Duodenal mucosa (tissue), 2 donors: ENCODE data around the gene NR1H4.

Source experiments
- H3K27ac ChIP-seq: one replicate; pipeline ENCODE4 v1.7.0; 2013; ENCODE audit warnings: low read depth, low read length
- H3K27me3 ChIP-seq, 2 donors: one replicate each; pipeline ENCODE4 v1.7.0; 2013; ENCODE audit warnings: low read length in 2 of 2, control low read depth in 1 of 2; ENCODE audit not compliant: insufficient read depth in 2 of 2, control insufficient read depth in 1 of 2
- H3K36me3 ChIP-seq, 2 donors: one replicate each; pipeline ENCODE4 v1.7.0; 2013; ENCODE audit warnings: low read length in 2 of 2, control low read depth in 1 of 2; ENCODE audit not compliant: insufficient read depth in 2 of 2, control insufficient read depth in 1 of 2
- H3K4me1 ChIP-seq, 2 donors: one replicate each; pipeline ENCODE4 v1.7.0; 2013; ENCODE audit warnings: low read length in 2 of 2, control low read depth in 1 of 2; ENCODE audit not compliant: insufficient read depth in 2 of 2, control insufficient read depth in 1 of 2
- H3K4me3 ChIP-seq, 2 donors: one replicate each; pipeline ENCODE4 v1.7.0; 2013; ENCODE audit warnings: low read length in 2 of 2, low read depth in 1 of 2
- H3K9ac ChIP-seq, 2 donors: one replicate each; pipeline ENCODE4 v1.7.0; 2013; ENCODE audit warnings: low read length in 2 of 2, low read depth in 1 of 2
- H3K9me3 ChIP-seq, 2 donors: one replicate each; pipeline ENCODE4 v1.7.0; 2013; ENCODE audit warnings: low read length in 2 of 2, control low read depth in 1 of 2; ENCODE audit not compliant: control insufficient read depth in 1 of 2

Gene NR1H4

GRCh38 chr12:100443434-100443833 is 30.2 kb upstream of the NR1H4 start:
- Histone ChIP-seq H3K4me1 (peaks cover 0 to 13% of the 10 kb centered on the region in 2 donors), H3K36me3 (no peaks in the 10 kb centered on the region), H3K4me3 (no peak overlapping the region), H3K9me3 (no peaks in the 10 kb centered on the region), H3K9ac (no peak overlapping the region), H3K27me3 (no peaks in the 10 kb centered on the region), H3K27ac (no peak overlapping the region)

- Histone ChIP-seq H3K4me3 (no peak overlapping the region), H3K9ac (no peak overlapping the region), H3K27me3 (no peaks in the 10 kb centered on the region), H3K4me1 (peaks cover 0 to 12% of the 10 kb centered on the region in 2 donors), H3K27ac (no peak overlapping the region), H3K36me3 (no peaks in the 10 kb centered on the region), H3K9me3 (no peaks in the 10 kb centered on the region)
Measured at GRCh38 chr12:100445081-100445481, 28.6 kb upstream of the NR1H4 start.

GRCh38 chr12:100447381-100447780 is 26.3 kb upstream of the NR1H4 start:
- H3K9ac ChIP-seq, result no peak overlapping the region
- no peak overlapping the region for H3K27ac ChIP-seq
- H3K4me3 ChIP-seq, result no peak overlapping the region

GRCh38 chr12:100448656-100449055 is 25.0 kb upstream of the NR1H4 start:
- no peak overlapping the region for H3K4me3 ChIP-seq
- no peaks in the 10 kb centered on the region for H3K27me3 ChIP-seq
- H3K36me3 ChIP-seq, result no peaks in the 10 kb centered on the region
- no peak overlapping the region for H3K9ac ChIP-seq
- no peaks in the 10 kb centered on the region for H3K9me3 ChIP-seq
- H3K27ac ChIP-seq, result no peak overlapping the region
- H3K4me1 ChIP-seq, result peaks cover 0 to 5% of the 10 kb centered on the region in 2 donors

More at GRCh38 chr12:100447381-100447780, 26.3 kb upstream of the NR1H4 start:
- H3K27me3 ChIP-seq, result no peaks in the 10 kb centered on the region
- H3K9me3 ChIP-seq, result no peaks in the 10 kb centered on the region
- no peaks in the 10 kb centered on the region for H3K36me3 ChIP-seq
- H3K4me1 ChIP-seq, result peaks cover 0 to 5% of the 10 kb centered on the region in 2 donors

GRCh38 chr12:100450735-100451134 is 22.9 kb upstream of the NR1H4 start:
- no peaks in the 10 kb centered on the region for H3K9me3 ChIP-seq
- no peaks in the 10 kb centered on the region for H3K27me3 ChIP-seq
- no peaks in the 10 kb centered on the region for H3K36me3 ChIP-seq
- H3K4me1 ChIP-seq, result peaks cover 0 to 5% of the 10 kb centered on the region in 2 donors
- no peak overlapping the region for H3K27ac ChIP-seq
- no peak overlapping the region for H3K4me3 ChIP-seq
- no peak overlapping the region for H3K9ac ChIP-seq

GRCh38 chr12:100453951-100454350 is 19.7 kb upstream of the NR1H4 start:
- Histone ChIP-seq H3K27me3 (no peaks in the 10 kb centered on the region), H3K9ac (no peak overlapping the region), H3K4me3 (no peak overlapping the region), H3K27ac (no peak overlapping the region), H3K36me3 (no peaks in the 10 kb centered on the region), H3K4me1 (no peaks in the 10 kb centered on the region), H3K9me3 (no peaks in the 10 kb centered on the region)

- no peaks in the 10 kb centered on the region for H3K36me3 ChIP-seq
Measured at GRCh38 chr12:100455896-100456295, 17.8 kb upstream of the NR1H4 start.

GRCh38 chr12:100458191-100458590 is 15.5 kb upstream of the NR1H4 start:
- H3K36me3 ChIP-seq, result no peaks in the 10 kb centered on the region
- no peaks in the 10 kb centered on the region for H3K27me3 ChIP-seq
- no peak overlapping the region for H3K4me3 ChIP-seq
- no peak overlapping the region for H3K27ac ChIP-seq
- no peak overlapping the region for H3K9ac ChIP-seq
- H3K4me1 ChIP-seq, result no peaks in the 10 kb centered on the region
- H3K9me3 ChIP-seq, result no peaks in the 10 kb centered on the region

More at GRCh38 chr12:100455896-100456295, 17.8 kb upstream of the NR1H4 start:
- H3K9ac ChIP-seq, result no peak overlapping the region
- no peak overlapping the region for H3K4me3 ChIP-seq
- no peaks in the 10 kb centered on the region for H3K4me1 ChIP-seq
- H3K9me3 ChIP-seq, result no peaks in the 10 kb centered on the region
- H3K27ac ChIP-seq, result no peak overlapping the region
- H3K27me3 ChIP-seq, result no peaks in the 10 kb centered on the region

GRCh38 chr12:100460702-100461101 is 13.0 kb upstream of the NR1H4 start:
- H3K36me3 ChIP-seq, result no peaks in the 10 kb centered on the region

GRCh38 chr12:100461330-100461973 is 12.2 kb upstream of the NR1H4 start:
- Histone ChIP-seq H3K36me3 (no peaks in the 10 kb centered on the region), H3K4me1 (no peaks in the 10 kb centered on the region), H3K27me3 (no peaks in the 10 kb centered on the region), H3K4me3 (no peak overlapping the region), H3K9me3 (no peaks in the 10 kb centered on the region), H3K9ac (no peak overlapping the region), H3K27ac (no peak overlapping the region)

More at GRCh38 chr12:100460702-100461101, 13.0 kb upstream of the NR1H4 start:
- H3K27ac ChIP-seq, result no peak overlapping the region
- H3K9me3 ChIP-seq, result no peaks in the 10 kb centered on the region
- no peaks in the 10 kb centered on the region for H3K4me1 ChIP-seq
- no peaks in the 10 kb centered on the region for H3K27me3 ChIP-seq
- no peak overlapping the region for H3K4me3 ChIP-seq
- no peak overlapping the region for H3K9ac ChIP-seq
